ENCODE results near the gene IDNK.

DNA sequence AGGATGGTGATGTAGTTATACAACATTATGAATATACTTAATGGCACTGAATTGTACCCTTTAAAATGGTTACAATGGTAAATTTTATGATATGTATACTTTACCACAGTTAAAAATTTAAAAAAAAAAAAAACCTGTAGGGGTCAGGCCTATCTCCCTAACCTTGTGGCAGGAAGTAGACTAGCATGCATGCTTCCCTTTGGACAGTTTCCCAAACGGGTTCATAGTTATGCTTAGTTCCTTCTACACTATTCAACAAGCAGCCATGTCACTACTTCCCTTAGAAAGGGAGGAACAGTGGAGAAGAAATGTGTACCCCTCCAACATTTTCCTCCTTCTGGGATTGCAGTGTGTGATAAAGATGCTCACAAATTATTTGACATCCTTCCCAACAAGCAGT lies 32.5 kb downstream of the IDNK start:
- TF ChIP-seq EZH2 (IDR thresholded peaks at IDR 0.05; ENCODE audit: insufficient read depth, poor library complexity, severe bottlenecking) (no peak), EZH2phosphoT487 (IDR thresholded peaks at IDR 0.05; ENCODE audit: insufficient read depth, low read depth) (no peak)

Measured in GM23248 (cell line).